SH-SY5Y (cell line): ENCODE data around the gene VSIR.

Experiments used
- GATA2 ChIP-seq: IDR thresholded peaks from 2 replicates; pipeline ENCODE4 v1.6.1; 2011; ENCODE audit warnings: mild to moderate bottlenecking, low read depth, low read length
- GATA3 ChIP-seq: IDR thresholded peaks from 2 replicates; pipeline ENCODE4 v1.6.1; 2011; ENCODE audit warnings: low read depth, mild to moderate bottlenecking, low read length, moderate library complexity

DNA sequence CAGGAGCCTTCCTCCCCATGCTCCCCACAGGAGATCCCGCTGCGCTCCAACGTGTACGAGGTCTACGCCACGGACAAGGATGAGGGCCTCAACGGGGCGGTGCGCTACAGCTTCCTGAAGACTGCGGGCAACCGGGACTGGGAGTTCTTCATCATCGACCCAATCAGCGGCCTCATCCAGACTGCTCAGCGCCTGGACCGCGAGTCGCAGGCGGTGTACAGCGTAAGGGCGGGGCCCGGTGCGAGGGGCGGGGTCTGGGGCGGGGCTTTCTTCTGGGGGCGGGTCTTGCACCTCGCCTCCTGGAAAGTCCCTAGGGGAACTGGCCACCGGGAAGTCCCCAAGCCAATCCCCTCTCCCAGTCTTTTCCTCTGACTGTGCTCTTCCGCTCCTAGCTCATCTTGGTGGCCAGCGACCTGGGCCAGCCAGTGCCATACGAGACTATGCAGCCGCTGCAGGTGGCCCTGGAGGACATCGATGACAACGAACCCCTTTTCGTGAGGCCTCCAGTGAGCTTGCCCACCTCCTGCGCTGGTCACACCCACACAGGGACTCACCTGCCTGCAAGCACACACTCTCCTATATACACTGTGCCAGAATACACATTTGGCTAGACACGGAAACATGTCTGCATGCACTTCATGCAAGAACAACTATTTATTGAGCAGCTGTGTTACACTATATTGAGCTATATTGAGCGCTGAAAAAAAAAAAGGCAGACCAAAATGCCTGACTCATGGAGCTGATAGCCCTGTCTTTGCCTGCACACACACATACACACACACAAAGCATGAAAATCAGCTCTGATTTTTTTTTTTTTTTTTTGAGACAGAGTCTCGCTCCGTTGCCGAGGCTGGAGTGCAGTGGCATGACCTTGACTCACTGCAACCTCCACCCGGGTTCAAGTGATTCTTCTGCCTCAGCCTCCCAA, 32.7 kb upstream of the VSIR start:
- no peak for TF ChIP-seq GATA3
- no peak for TF ChIP-seq GATA2
